ENCODE measurements around the gene ERN1. TPM values are rescaled to one million over a fixed set of nuclear protein-coding genes. Genes with fewer than 3 reads are reported as not detected.

ERN1 gene
- total RNA-seq, 1 donor from 2014 or later, result 9.9 TPM

GRCh38 chr17:64110379-64111152 is 19.4 kb downstream of the ERN1 start:
- DNase-seq (ENCODE audit: low read depth, low spot score), result no peak

- no peak for DNase-seq (ENCODE audit: low read depth, low spot score)
These were observed 20.5 kb downstream of the ERN1 start for GRCh38 chr17:64109400-64109799.

GRCh38 chr17:64107500-64108236 is 22.3 kb downstream of the ERN1 start:
- no peak for DNase-seq (ENCODE audit: low read depth, low spot score)

- no peak for DNase-seq (ENCODE audit: low read depth, low spot score)
These were observed 23.0 kb downstream of the ERN1 start for GRCh38 chr17:64106918-64107317.

GRCh38 chr17:64103391-64104364 is 26.3 kb downstream of the ERN1 start:
- no peak for DNase-seq (ENCODE audit: low read depth, low spot score)

- DNase-seq (ENCODE audit: low read depth, low spot score), result no peak
These were observed 27.1 kb downstream of the ERN1 start for GRCh38 chr17:64102627-64103390.

- no peak for DNase-seq (ENCODE audit: low read depth, low spot score)
These were observed 30.4 kb downstream of the ERN1 start for GRCh38 chr17:64099543-64099942.

- peak; percentile 83 for DNase-seq (ENCODE audit: low read depth, low spot score)
These were observed 32.6 kb downstream of the ERN1 start for GRCh38 chr17:64097196-64097936.

- no peak for DNase-seq (ENCODE audit: low read depth, low spot score)
These were observed 33.9 kb downstream of the ERN1 start for GRCh38 chr17:64096037-64096436.

GRCh38 chr17:64095144-64095882 is 34.6 kb downstream of the ERN1 start:
- DNase-seq (ENCODE audit: low read depth, low spot score), result no peak

- no peak for DNase-seq (ENCODE audit: low read depth, low spot score)
These were observed 35.5 kb downstream of the ERN1 start for GRCh38 chr17:64094412-64094811.

- DNase-seq (ENCODE audit: low read depth, low spot score), result no peak
These were observed 36.9 kb downstream of the ERN1 start for GRCh38 chr17:64092952-64093451.

- DNase-seq (ENCODE audit: low read depth, low spot score), result no peak
These were observed 37.8 kb downstream of the ERN1 start for GRCh38 chr17:64092113-64092512.

GRCh38 chr17:64091571-64091970 is 38.4 kb downstream of the ERN1 start:
- no peak for DNase-seq (ENCODE audit: low read depth, low spot score)

GRCh38 chr17:64091116-64091515 is 38.8 kb downstream of the ERN1 start:
- DNase-seq (ENCODE audit: low read depth, low spot score), result no peak

GRCh38 chr17:64090144-64090543 is 39.8 kb downstream of the ERN1 start:
- DNase-seq (ENCODE audit: low read depth, low spot score), result no peak

- DNase-seq (ENCODE audit: low read depth, low spot score), result no peak
These were observed 42.5 kb downstream of the ERN1 start for GRCh38 chr17:64087252-64088005.

GRCh38 chr17:64085650-64086005 is 44.3 kb downstream of the ERN1 start:
- no peak for DNase-seq (ENCODE audit: low read depth, low spot score)

All from pulmonary artery endothelial cell (primary cell).